ENCODE results near the gene PAMR1.
A peak's percentile ranks its signal among the peaks of the same experiment; 100 is the strongest.

The PAMR1 gene

DNA sequence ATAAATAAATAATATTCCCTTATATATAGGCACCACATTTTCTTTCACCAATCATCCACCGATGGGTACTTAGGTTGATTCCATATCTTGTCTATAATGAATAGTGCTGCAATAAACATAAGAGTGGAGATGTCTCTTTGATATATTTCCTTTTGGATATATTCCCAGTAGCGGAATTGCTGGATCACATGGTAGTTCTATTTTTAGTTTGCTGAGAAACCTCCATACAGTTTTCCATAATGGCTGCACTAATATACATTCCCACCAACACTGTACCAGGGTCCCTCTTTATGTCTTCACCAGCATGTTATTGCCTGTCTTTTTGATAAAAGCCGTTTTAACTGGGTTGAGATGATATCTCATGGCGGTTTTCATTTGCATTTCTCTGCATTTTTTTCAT lies 23.6 kb downstream of the PAMR1 start:
- DNase-seq (ENCODE audit: insufficient read length, low spot score) (no peak), FAIRE-seq (no peak)

DNA sequence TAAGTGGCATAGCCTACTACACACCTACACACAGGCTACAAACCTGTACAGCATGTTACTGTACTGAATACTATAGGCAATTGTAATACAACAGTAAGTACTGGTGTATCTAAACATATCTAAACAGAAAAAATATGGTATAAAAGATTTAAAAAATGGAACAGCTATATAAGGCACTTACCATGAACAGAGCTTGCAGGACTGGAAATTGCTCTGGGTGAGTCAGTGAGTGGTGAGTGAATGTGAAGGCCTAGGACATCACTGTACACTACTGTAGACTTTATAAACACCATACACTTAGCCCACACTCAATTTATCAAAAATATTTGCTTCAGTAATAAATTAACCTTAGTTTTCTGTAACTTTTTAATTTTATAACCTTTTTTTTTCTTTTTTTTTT lies 24.7 kb downstream of the PAMR1 start:
- no peak for FAIRE-seq
- DNase-seq (ENCODE audit: insufficient read length, low spot score): no peak

DNA sequence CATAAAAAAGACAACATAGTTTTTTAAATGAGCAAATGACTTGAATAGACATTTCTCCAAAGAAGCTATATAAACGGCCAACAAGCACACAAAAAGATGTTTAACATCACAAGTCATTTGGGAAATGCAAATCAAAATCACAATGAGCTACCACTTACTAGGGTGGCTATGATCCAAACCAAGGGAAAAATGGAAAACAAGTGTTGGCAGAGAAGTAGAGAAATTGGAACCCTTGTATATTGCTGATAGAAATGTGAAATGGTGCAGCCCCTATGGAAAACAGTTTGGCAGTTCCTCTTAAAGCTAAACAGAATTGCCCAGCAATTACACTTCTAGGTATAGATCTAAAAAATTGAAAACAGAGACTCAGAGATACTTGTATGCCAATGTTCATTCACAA lies 29.0 kb downstream of the PAMR1 start:
- no peak for FAIRE-seq

DNA sequence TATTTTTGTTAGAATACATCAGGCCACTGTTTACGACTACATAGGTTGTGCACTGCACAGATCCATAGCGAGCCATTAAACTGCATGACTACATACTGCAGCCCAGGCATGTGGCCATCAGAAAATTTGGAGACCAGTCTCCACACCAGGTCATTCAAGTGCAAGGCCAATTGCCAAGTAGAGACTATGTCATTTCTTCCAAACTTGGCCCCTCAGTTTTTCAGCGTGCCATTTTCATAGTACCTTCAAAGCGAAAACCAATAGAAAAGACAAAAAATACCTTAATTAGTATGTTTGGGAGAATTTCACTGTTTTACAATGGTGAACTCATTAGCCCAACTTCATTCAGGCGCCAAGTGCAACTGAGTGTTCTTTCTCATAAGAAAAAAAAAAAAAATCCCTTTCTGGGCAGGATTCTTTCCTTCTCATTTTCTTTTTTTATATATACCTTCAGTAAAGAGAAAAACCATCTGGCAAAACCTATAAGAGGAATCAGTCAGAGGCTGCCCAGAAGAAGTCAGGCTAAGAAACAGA lies 30.4 kb downstream of the PAMR1 start:
- FAIRE-seq: no peak

More for the DNA sequence above, 29.0 kb downstream of the PAMR1 start:
- no peak for DNase-seq (ENCODE audit: insufficient read length, low spot score)

DNA sequence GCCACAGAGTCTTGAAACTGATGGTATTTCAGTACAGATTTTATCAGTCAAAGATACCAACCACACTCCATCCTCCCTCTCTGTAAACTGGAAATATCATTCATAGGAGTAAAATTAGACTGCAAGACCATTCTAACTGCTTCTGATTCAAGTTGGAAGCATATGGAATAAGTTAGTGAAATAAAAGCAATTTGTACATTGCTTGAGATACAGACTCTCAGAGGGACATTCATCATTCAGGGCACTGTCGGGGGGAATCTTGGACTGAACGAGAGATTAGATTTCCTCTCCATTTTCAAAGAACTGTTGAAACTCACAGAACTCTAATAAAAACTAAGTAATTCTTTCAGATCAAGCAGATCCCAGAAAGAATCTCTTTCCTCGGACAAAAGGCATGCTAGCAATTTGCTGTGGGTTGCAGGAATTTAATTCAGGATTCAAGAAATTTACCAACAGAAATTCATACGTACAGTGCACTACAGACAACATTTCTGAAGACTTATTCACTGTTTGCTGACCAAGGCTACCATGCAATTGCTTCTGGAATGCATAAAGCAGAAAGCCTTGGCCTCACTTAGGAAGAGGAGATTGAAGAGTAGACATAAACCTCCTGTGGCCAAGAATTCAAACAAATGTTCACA lies 34.1 kb downstream of the PAMR1 start:
- FAIRE-seq (no peak), DNase-seq (ENCODE audit: insufficient read length, low spot score) (no peak)

More for the DNA sequence above, 30.4 kb downstream of the PAMR1 start:
- DNase-seq (ENCODE audit: insufficient read length, low spot score): no peak

DNA sequence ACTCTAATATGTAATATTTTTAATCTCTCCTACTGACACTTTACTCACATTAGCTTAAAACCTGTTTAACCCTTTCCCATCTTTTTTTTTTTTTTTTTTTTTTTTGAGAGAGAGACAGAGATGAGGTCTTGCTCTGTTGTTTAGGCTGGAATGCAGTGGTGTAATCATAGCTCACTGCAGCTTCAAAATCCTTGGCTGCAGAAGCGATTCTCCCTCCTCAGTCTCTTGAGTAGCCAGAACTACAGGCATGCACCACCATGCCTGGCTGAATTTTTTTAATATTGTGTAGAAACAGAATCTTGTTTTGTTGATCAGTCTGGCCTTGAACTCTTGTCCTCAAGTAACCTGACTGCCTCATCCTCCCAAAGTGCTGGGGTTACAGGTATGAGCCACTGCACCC lies 37.3 kb downstream of the PAMR1 start:
- DNase-seq (ENCODE audit: insufficient read length, low spot score) (no peak), FAIRE-seq (no peak)

DNA sequence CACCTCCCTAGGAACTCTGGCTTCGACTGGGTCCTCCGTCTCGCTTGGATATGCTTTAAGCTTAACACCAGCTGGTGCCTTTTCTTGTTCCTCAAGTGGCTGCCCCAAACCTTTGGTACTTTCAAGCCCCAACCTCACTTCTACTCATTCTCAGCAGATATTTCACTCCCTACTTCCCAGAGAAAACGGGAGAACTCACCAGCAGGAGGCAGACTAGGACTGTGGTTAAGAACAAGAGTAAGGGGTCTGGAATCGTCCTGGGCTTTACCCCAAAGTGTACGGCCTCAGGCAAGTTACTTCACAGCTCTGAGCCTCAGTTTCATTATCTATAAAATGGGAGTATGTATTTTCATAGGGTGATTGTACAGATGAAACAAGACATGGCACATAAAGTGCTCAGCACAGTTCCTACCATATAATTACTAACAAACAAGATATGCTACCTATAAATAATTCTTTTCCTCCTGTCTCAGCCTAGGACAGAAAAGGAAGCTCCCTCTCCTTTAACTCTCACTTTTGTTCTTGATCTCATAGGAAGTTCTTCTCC lies 37.8 kb downstream of the PAMR1 start:
- no peak for DNase-seq (ENCODE audit: insufficient read length, low spot score)
- no peak for FAIRE-seq

DNA sequence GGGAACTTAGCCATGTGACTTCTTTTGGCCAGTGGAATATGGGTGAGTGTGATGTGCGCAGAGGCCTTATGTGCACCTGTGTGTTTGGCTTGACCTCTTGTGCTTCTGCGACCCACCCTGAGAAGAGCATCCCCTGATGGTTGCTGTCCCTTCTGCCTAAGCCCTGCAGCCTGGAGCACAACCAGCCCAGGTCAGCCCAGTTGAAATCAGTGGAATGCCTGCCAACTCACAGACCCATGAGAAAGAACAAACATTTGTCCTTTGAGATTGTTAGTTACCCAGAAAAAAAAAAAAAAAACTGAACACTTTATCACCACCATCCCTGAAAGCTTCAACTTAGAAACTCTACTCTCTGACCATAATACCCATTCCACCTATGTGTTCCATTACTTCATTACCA lies 38.5 kb downstream of the PAMR1 start:
- no peak for FAIRE-seq
- no peak for DNase-seq (ENCODE audit: insufficient read length, low spot score)

DNA sequence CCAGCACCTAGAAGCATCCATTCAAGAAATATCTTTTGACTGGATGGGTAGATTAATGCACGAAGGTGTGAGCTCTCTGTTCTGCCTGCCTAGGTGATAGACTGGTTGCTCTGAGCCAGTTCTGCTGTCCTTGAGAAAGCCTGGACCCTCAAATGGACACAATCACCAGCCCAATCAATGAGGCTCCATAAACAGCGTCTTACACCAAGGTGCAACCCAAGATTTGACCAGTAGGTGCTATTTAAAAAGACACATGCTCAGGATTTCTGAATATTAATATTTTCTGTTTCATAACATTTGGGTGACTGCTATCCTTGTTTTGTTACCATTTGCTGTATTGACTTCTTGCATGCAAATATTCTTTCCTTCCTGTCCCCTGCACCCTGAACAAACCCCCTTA lies 39.0 kb downstream of the PAMR1 start:
- DNase-seq (ENCODE audit: insufficient read length, low spot score) (no peak), FAIRE-seq (no peak)

DNA sequence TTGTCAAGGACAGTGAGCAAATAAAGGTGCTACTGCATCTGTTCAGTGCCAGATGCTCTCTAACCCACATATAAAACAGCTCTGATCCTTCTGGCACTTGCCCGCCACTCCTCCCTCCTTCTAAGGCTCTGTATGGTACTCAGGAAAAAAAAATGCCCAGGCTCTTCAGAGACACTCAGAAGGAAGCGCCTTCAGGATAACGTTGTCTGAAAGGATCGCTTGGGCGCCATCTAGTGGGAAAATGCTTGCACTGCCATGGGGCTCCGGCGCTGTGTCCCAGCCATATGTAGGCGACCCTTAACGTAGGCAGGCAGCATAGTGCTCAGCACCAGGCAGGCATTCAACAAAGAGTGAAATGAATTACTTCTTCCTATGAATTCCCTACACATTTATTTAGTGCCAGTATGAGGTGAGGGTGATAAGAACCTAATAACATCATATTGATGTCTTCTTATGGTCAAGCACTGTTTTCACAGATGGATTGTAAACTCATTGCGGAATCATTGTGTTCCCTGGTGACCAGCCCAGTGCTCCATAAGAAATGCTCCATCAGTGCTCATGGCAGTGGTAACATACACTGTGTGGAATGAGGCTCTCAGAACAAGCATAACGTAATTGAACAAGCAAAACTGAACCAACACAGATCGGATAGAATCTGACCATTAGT lies 39.6 kb downstream of the PAMR1 start:
- FAIRE-seq (peak; percentile 93), DNase-seq (ENCODE audit: insufficient read length, low spot score) (peak; percentile 63)

DNA sequence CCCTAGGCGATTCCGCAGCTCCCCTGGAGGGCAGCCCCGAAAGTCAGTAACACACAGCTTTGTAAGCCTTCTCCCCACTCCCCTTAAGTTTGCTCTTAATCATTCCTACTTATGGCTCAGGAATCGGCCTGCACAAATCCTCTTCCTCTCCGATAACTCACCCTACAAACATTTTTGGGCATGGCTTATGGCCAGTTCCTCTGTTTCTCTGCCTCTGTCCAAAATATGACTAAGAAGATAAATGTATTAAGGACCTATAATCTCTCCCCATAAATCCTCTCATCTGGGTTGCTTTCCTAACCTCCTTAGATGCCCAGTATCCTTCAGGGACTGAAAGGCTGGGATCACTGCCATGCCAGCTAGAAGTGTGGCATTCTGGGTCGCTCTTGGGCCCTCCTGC lies 41.0 kb downstream of the PAMR1 start:
- no peak for DNase-seq (ENCODE audit: insufficient read length, low spot score)

DNA sequence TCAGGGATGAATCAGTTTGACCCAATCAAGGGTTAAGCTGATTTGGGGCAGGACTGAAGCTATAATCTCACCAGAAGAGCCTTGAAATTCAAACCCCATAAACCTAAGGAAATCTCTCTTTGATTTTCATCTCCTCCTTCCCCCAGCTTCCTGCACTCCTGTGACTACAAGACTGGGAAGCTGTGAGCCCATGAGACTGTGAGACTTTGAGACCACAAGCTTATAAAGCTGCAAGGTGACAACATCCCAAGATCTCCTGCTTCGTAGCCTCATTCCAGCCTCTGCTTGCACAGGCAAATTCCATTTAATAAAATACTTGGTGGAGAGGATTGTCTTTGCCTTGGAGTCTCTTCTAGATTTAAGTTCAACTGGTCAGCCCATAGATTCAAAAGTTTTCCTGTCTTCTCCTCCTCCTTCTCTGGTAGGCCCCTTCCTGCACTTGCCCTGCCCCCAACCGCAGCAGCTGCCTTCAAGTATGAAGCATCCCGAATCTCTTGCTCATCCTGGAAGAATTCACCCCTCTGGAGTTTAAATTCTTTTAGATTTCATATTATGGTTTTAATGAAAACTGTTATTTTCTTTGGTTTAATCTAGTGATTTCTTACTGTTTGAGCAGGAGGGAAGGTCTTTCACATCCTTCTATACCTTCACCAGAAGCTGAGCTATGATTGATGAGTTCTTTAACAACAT lies 42.1 kb downstream of the PAMR1 start:
- FAIRE-seq: no peak
- no peak for DNase-seq (ENCODE audit: insufficient read length, low spot score)

More for the DNA sequence above, 41.0 kb downstream of the PAMR1 start:
- FAIRE-seq: no peak

DNA sequence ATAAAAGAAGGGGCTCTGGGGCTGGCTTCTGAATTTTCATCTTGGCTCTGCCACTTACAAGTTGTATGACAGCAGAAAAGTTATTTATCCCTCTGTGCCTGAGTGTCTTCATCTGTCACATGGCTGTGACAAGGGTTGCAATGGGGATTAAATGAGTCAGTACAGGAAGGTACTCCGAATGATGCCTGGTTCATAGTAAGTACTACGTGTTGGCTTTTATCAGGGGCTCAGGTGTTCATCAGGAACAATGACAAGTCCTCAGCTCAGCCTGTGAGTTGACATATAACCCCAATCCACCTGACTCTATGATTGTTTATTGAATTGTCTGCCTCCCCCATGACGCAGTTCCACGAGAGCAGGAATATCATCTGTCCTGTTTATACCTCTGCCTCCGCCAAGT lies 45.7 kb downstream of the PAMR1 start:
- no peak for FAIRE-seq
- DNase-seq (ENCODE audit: insufficient read length, low spot score): no peak

DNA sequence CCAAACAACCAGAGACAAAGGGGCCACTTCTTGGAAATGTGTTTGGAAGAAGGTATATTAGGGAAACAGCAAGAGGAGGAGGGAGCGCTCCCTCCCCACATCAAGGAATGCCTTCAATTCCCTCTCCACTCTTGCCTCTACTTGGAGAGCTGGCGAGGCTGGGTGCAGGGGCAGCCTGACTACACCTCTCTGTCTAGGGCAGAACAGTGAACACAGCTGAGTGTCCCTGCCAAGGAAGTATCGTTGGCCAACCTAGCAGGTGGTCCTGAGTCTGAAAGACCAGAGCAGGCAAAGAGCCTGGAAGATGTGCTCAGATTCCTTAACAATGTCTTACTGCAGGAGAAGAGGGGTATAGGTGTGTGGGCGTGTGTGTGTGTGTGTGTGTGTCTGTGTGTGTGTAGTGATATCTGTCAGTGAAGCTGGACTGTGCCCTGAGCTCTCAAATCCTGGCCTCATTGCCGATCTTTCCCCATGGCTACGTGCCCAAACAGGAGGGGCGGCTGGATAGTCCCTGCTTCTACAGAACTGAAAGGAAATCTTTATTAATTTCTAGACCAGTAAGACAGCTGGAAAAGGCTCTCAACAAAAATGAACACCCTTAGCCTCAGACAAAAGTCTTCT lies 46.8 kb downstream of the PAMR1 start:
- DNase-seq (ENCODE audit: insufficient read length, low spot score): no peak
- FAIRE-seq: no peak

DNA sequence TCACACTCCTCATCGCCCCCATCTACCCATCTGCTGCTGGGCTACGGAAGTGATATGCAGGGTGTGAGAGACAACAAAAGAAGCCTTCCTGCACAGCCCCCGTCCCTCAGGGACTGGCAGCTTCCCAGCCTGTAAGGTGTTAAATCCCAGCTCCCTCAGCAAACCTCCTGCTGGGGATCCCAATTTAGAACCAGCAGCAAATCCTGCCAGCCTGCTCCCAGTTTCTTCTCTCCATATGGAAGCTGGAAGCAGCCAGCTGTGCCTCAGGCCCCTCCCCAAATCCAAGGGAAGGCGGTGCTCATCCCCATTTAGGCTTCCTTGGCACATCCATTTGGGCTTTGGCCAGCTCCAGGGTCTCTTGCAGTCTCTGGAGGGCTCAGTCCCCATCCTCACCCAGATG lies 47.5 kb downstream of the PAMR1 start:
- FAIRE-seq: no peak
- DNase-seq (ENCODE audit: insufficient read length, low spot score): no peak

DNA sequence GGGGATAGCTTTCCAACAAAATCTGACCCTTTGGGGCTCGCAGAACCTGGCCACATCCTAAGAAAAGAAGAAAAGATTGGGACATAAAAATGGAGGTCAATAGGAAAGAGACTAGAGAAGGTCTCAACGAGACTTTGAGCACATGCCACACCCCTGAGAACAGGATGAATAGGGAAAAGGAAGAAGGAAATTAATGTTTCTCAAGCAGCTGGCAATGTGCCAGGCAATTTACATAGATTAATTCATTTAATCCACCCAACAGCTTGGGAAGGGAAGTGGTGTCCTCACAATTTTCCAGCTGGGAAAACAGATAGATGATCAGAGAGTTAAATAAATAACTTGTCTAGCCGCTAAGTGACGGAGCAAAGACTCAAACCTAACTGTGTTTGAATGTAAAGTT lies 50.7 kb downstream of the PAMR1 start:
- FAIRE-seq: no peak

DNA sequence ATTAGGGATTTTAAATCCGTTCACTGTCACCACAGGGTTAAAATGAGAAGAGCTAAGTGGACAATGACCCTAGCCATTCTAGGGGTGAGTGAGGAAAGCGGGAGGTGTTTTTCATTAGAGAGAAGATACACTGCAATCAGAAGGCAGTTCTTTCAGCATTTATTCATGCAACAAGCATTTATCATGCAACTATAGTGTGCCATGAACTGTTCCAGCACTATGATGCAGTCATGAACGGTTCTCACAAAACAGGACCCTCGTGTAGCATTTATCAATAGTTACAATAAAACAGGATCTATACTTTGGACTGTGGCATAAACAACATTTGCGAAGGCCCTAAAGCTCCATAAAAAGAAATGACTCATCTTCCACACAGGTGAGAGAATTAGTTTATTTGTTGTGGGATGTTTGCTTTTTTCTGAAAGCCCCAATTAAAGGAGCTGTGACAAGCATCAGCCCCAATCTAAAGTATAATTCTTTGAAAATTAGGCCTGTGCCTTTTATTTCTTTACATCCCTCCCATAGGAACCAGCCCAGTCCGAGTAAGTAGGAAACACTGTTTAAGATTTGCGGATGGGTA lies 51.5 kb downstream of the PAMR1 start:
- DNase-seq (ENCODE audit: insufficient read length, low spot score) (no peak), FAIRE-seq (no peak)

More for the DNA sequence above, 50.7 kb downstream of the PAMR1 start:
- no peak for DNase-seq (ENCODE audit: insufficient read length, low spot score)

DNA sequence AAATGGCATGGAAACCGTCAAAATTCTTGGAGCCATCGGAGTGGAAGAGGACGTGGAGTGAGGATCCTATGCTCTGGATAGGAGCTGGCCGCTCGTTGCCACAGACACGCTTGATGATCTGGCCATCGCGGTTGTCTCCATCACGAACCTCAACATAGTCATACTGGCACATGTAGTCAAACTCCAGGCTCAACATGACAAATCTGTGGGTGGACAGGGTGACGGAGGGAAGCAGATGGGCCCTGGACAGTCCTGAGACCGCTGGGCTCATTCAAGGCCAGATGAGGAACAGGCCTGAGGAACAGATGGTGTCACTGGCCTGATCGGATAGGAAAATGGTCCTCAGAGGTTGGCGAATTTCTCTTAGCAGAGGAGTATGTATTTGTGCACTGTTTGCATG lies 54.8 kb downstream of the PAMR1 start:
- FAIRE-seq (no peak), DNase-seq (ENCODE audit: insufficient read length, low spot score) (no peak)

DNA sequence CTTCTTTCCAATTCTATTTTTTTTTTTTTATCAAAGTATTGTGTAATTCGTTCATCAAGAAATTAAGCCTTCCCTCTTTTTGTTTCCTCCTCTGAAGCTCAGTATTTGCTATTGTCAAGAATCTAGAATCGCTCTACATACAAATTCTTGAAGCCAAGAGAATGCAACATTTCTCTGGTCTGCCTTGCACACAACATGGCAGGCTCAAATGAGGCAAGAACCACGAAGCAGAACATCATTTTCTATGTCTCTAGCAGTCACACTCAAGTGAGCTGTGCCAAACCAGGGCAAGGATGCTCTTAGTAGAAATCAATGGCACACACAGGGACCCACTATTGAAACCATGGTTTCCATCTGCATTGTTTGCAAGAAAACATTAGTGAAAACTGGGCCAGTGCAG lies 59.4 kb downstream of the PAMR1 start:
- DNase-seq (ENCODE audit: insufficient read length, low spot score) (no peak), FAIRE-seq (no peak)

DNA sequence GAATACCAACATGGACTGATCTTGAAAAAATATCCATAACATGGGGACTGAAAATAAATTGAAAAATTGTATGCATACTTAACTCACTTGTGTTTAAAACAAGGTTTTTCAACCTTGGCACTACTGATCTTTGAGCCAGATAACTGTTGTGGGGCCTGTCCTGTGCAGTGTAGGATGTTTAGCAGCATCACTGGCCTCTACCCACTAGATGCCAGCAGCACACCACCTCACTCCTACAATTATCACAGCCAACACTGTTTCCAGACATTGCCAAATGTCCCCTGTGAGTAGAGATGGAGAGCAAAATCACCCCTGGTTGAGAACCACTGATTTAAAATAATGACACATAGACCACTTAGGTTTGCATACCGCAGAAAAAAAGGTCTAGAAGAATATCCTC lies 61.1 kb downstream of the PAMR1 start:
- DNase-seq (ENCODE audit: insufficient read length, low spot score): no peak
- FAIRE-seq: no peak

DNA sequence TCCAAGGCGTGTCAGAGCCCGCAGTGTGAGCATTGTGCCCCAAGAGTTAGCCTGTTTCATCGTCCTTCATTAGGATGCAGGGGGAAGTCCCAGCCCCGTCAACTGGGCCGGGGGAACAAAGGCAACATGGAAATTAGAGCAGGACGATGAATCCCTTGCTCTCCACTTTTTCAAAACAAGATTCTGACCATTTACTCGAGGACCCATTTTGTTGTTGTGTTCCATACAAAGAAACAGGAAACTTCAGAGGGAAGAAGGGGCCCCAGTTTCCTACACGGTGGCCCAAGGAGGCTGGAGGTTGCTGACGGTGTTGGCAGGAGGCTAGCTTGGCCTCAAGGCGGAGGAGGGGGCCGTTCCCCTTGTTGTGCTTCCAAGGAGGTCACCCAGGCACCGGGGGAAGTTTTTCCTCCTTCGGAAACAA lies 62.1 kb downstream of the PAMR1 start:
- FAIRE-seq: no peak
- DNase-seq (ENCODE audit: insufficient read length, low spot score): no peak

Data from GM19239 (cell line).